Measurements from ENCODE around the gene EDEM1.

Gene EDEM1

GRCh38 chr3:5187156-5187919 lies at the start of gene EDEM1:
TSS of gene EDEM1 (plus strand) at chr3:5187707. CDS start at chr3:5187806, 99 bp downstream.
- no peak for TF ChIP-seq CTCF (conservative IDR thresholded peaks at IDR 0.05; ENCODE audit: low read length)
- peak; percentile 96 for DNase-seq (ENCODE audit: low read depth)
- peak within 1 kb of the TSS; percentile 89 for H3K4me3 ChIP-seq (ENCODE audit: low read length)

GRCh38 chr3:5138214-5138981 lies 49.1 kb upstream of the EDEM1 start:
- H3K4me3 ChIP-seq (ENCODE audit: low read length), result no peak overlapping the region
- peak; percentile 56 for DNase-seq (ENCODE audit: low read depth)
- no peak for TF ChIP-seq CTCF (conservative IDR thresholded peaks at IDR 0.05; ENCODE audit: low read length)

GRCh38 chr3:5140230-5140621 lies 47.3 kb upstream of the EDEM1 start:
- no peak overlapping the region for H3K4me3 ChIP-seq (ENCODE audit: low read length)
- no peak for DNase-seq (ENCODE audit: low read depth)
- TF ChIP-seq CTCF (conservative IDR thresholded peaks at IDR 0.05; ENCODE audit: low read length), result no peak

GRCh38 chr3:5140839-5141238 lies 46.7 kb upstream of the EDEM1 start:
- no peak for DNase-seq (ENCODE audit: low read depth)
- no peak for TF ChIP-seq CTCF (conservative IDR thresholded peaks at IDR 0.05; ENCODE audit: low read length)
- H3K4me3 ChIP-seq (ENCODE audit: low read length), result no peak overlapping the region

- no peak for TF ChIP-seq CTCF (conservative IDR thresholded peaks at IDR 0.05; ENCODE audit: low read length)
- no peak for DNase-seq (ENCODE audit: low read depth)
- H3K4me3 ChIP-seq (ENCODE audit: low read length), result no peak overlapping the region
Observed at GRCh38 chr3:5141760-5142159, 45.7 kb upstream of the EDEM1 start.

GRCh38 chr3:5143464-5143863 lies 44.0 kb upstream of the EDEM1 start:
- no peak for TF ChIP-seq CTCF (conservative IDR thresholded peaks at IDR 0.05; ENCODE audit: low read length)
- no peak for DNase-seq (ENCODE audit: low read depth)
- H3K4me3 ChIP-seq (ENCODE audit: low read length), result no peak overlapping the region

All from AG10803 (cell line).